Activated T-helper 9 cell treated with anti-CD3 and anti-CD28 coated beads, Interleukin-2, amount 50 U/mL, for 16 hours (primary cell): Measurements from ENCODE around the gene KCNMB2.
"Not testable (repeated sequence)": the region's sequence is repeated elsewhere in the genome, so short reads cannot be mapped to it uniquely, and the experiment has no call there.

Experiments used
- DNase-seq: peaks from one replicate; pipeline ENCODE4 v3.0.0-alpha.2; 2020; ENCODE audit warnings: low read depth

The KCNMB2 gene

DNA sequence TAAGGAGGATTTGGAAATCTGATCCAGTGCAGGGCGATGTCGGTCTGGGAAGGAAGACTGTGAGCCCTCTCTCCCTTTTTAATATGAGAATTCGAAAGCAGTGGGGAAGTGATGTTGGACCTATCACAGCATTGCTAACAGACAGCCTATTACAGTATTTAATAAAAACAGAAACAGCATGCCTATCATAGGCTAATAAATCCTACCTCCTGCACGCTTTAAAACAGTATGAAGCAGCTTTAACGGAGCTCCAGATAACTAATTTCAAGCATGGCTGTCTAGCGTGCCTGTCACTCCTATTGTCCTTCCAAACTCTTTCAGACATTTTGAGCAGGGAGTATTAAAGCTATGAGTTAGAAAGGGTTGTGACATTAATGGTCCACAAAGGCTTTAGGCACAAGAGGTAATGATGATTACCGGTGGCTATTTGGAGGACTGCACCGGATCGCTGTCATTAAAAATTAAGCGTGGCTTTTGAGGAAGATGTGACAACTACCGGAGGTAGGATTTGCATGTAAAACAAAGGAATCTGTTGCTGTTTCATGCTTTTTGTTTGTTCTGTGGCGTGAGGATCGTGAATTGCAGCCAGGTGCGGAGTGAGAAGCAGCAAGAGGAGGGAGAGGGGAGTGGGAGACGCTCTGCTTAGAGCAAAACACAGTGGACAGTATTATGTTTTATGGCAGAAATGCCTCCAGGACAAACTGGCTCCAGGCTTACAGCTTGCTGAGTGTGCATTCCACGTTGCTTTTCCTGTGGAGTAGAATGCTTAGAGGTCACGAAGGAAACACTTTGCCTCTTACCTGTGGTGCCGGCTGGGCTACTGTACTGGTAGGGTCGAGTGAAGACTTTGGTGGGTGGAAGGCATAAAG lies at the start of gene KCNMB2:
TSS of gene KCNMB2 (plus strand) at position 226 of the 869 bp plus-strand sequence.
- no peak for DNase-seq

DNA sequence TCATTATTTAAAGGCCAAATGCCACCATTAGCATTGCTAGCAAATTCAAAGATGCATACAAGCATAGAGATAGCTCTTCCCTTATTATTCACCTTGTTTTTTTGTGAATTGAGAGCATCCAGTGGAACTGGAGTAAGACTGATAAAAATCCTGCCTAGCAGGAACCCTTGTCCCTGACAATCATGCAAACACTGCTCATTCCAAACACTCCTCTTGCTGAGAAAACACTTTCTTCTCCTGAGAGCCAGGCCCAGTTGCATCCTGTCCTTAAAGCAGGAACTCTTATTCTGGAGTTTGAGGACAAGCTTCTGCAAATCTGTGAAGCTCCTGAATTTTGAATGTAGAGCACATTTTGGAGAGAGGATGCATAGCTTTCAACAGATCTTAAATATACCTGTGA lies 49.3 kb upstream of the KCNMB2 start:
- no peak for DNase-seq

DNA sequence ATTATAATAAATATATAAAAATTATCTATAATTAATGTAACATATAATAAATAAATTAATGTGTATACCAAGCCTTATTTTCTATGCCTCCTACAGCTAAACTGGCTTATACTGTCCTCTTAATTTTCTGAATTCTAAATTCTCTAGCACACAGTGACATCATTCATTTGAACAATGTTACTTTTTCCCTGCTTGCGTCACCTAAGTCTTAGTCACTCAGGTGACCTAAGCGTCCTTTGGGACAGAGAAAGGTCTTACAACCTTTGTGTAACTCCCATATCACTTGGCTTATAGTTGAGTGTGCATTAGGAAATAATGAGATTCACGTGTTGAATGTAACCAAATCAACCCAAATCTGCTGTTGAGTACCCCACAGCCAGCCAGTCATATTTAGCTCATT lies 48.5 kb upstream of the KCNMB2 start:
- no peak for DNase-seq

DNA sequence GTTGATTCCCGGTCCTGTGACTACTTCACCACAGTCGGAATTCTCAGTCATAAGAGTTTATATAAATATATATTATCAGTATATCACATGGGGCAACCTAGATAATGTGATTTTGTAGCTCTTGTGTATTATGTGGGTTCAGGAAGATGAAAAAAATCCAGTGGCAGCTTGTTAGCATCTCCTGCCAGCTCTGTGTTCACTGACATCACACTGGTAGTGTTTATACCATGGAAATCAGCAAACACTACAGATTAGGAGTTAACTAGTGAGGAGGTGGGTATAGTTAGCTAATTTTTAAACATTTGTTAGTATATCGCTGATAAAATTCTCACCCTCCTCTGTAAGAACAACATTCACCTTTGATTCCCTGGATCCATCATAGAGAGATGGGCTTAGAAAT lies 44.5 kb upstream of the KCNMB2 start:
- DNase-seq, result no peak

DNA sequence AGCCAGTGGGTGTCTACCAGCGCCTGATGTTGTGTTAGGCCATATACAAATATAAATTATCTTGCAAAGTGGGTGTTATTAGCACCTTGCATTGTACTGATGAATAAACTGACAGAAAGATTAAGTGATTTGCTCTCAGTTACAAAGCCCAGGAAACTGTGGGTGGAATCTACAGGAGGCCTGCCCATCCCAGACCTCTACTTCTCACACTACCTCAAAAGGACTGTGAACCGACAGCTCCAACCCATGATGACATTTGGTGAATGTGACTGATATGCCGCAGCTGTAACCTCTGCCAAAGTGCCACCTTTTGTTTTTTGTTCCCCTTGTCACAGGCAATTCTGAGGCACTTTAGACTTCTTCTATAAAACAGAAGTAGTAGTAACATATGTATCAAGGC lies 43.7 kb upstream of the KCNMB2 start:
- DNase-seq, result no peak

DNA sequence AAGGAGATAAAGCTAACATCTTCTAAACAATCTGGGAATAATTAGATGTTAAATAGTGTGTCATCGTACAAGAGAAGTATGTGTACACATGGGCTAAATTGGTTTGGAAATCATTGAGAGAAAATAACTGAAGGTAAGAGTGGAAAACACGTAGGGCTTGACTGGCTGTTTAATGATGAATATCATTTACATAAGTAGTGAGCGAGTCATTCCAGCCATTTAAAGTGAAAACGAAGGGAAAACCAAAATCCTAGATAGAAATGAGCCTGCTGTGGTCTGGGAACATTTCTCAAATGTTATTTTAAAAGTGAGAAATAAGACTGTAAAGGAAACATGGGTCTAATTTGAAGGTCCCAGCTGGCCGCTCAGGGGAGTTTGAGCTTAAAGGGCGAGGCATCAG lies 41.9 kb upstream of the KCNMB2 start:
- DNase-seq, result no peak

GRCh38 chr3:178496911-178497310 lies 39.3 kb upstream of the KCNMB2 start:
- DNase-seq, result no peak

DNA sequence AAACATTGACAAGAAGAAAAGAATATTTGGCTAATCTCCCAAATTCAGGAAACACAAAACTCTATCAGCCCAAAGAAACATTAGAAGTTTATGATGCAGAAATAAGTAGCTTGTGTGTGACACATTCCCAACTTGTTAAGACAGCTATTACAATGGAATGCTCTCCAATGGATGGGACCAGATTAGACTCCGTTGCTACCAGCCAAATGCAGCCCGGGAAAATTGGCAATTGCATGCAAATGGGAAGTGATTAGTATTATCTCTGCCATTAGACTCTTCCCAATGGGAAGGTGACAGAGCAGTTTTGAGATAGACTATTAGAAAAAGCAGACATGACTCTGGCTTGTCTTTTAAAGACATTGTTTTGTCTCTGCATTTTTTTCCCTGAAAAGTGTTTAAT lies 37.4 kb upstream of the KCNMB2 start:
- no peak for DNase-seq

DNA sequence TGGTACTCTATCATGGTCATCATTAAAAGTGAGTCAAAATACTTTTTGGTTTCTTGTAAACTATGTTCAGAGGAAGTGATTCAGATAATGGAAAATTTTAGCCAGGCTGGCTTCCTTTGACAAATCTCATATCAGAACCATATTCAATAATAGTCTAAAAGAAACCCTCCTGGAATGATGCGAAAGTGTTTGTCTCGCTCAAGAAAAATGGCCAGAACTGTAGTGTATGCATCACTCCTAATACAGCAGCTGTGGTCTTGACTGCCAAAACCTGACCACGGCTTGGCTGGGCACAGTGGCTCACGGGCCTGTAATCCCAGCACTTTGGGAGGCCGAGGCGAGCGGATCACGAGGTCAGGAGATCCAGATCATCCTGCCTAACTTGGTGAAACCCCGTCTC lies 35.6 kb upstream of the KCNMB2 start:
- no peak for DNase-seq

- DNase-seq, result no peak
These were observed 32.1 kb upstream of the KCNMB2 start for GRCh38 chr3:178504128-178504527.

- no peak for DNase-seq
These were observed 30.4 kb upstream of the KCNMB2 start for GRCh38 chr3:178505832-178506231.

- DNase-seq, result no peak
These were observed 28.5 kb upstream of the KCNMB2 start for GRCh38 chr3:178507507-178508442.

DNA sequence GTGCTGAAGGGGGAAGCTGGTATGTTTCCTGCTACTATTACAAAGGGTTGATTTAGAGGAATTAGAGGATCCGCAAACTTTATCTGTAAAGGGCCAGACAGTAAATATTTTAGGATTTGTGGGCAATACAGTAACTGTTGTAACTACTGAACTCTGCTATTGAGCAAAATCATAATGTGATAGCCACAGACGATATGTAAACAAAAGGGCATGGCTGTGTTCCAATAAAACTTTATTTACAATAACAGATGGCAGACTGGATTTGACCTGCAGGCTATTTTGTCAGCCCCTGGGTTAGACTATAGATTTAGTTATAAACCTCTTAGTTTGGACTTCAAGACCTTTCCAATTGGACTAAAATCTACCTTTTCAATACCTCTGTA lies 27.8 kb upstream of the KCNMB2 start:
- no peak for DNase-seq

- no peak for DNase-seq
These were observed 25.7 kb upstream of the KCNMB2 start for GRCh38 chr3:178510496-178510895.

GRCh38 chr3:178512647-178513046 lies 23.6 kb upstream of the KCNMB2 start:
- DNase-seq, result no peak

DNA sequence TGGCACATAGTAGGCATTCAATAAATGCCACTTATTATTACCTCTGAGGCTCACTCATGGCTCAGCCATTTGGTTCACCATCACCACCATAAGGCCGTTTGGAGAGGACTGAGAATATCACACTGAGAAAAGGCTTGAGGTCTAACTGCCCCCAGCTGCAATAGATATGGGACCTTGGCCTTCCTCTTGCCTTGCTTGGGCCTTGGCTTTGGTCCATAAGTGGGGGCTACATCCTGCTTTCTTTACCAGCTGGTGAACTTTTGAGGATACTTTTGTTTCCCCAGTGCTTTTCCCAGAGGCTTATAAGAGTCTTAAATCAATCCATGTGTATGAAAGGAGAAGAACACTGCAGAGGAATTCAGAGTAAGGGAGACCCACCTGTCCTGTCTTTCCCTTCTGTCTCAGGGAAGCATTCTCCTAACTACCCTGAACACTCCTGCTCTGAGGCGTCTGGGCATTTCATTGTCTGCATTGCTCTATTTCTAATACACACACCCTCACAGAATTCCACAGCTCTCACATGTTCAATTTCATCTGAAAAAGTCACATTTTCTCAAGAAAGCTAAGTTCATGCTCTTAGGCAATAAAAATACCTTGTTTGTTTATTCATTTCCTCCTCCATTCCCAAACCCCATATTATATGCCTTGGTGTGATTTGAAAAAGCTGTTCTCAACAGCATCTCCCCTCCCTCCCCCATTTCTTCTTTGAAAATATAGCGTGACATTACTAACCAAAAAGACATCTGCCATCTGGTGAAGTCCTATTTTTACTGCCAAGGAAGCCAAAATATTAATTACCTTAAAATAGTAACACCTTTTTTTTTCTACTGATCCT lies 22.5 kb upstream of the KCNMB2 start:
- DNase-seq, result no peak

DNA sequence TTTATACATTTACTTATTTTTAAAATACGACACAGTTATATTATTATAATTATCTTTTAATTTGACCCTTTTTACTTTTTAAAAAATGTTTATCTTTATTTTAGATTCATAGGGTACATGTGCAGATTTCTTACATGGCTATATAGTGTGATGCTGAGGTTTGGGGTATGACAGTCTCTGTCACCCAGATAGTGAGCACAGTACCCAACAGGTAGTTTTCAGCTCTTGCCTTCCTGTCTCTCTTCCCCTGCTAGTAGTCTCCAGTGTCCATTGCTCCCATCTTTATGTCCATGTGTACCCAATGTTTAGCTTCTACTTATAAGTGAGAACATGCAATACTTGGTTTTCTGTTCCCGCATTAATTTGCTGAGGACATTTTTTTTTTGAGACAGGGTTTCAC lies 21.8 kb upstream of the KCNMB2 start:
- DNase-seq, result no peak

- DNase-seq, result not testable (repeated sequence)
These were observed 21.0 kb upstream of the KCNMB2 start for GRCh38 chr3:178515076-178515744.

- DNase-seq, result no peak
These were observed 18.4 kb upstream of the KCNMB2 start for GRCh38 chr3:178517665-178518334.

GRCh38 chr3:178518660-178519396 lies 17.4 kb upstream of the KCNMB2 start:
- no peak for DNase-seq
